ENCODE data around the gene ADAMTS17. TPM values are rescaled to one million over a fixed set of nuclear protein-coding genes. Genes with fewer than 3 reads are reported as not detected.
"Not testable (repeated sequence)": the region's sequence is repeated elsewhere in the genome, so short reads cannot be mapped to it uniquely, and the experiment has no call there.

The ADAMTS17 gene
- total RNA-seq, 1 donor from 2014 or later, result 1.5 TPM

GRCh38 chr15:100341239-100341749 is 481 bp downstream of the ADAMTS17 start:
- Mint-ChIP-seq H3K36me3 (no peaks in the 10 kb centered on the region), H3K4me1 (peaks cover 13% of the 10 kb centered on the region), H3K9me3 (no peaks in the 10 kb centered on the region), H3K4me3 (peak overlapping the region; percentile 74), H3K27ac (no peak overlapping the region), H3K27me3 (ENCODE audit: insufficient read depth, low read depth) (peaks cover 35% of the 10 kb centered on the region)
- Histone ChIP-seq H2AFZ (replicated peaks) (peak overlapping the region; percentile 88), H3K36me3 (no peaks in the 10 kb centered on the region), H3K9me3 (ENCODE audit: low read depth) (no peaks in the 10 kb centered on the region), H3K4me2 (peak overlapping the region; percentile 94), H3K79me2 (ENCODE audit: low read depth) (no peaks in the 10 kb centered on the region), H3K27ac (no peak overlapping the region), H3K27me3 (peaks cover 64% of the 10 kb centered on the region), H3K4me3 (peak overlapping the region; percentile 72), H3K9ac (no peak overlapping the region), H3K4me1 (no peaks in the 10 kb centered on the region), H3F3A (ENCODE audit: low read depth) (peaks cover 7% of the 10 kb centered on the region), H4K20me1 (ENCODE audit: low read depth) (peaks cover 12% of the 10 kb centered on the region)
- DNase-seq (ENCODE audit: low spot score), result no peak
- TF ChIP-seq CTCF (IDR thresholded peaks at IDR 0.05), result no peak
- TF ChIP-seq EZH2 (IDR thresholded peaks at IDR 0.05), result no peak
- TF ChIP-seq EZH2phosphoT487 (IDR thresholded peaks at IDR 0.05), result no peak

- peaks cover 12% of the 10 kb centered on the region for H4K20me1 ChIP-seq (ENCODE audit: low read depth)
- Mint-ChIP-seq H3K36me3 (no peaks in the 10 kb centered on the region), H3K4me1 (peaks cover 13% of the 10 kb centered on the region), H3K9me3 (no peaks in the 10 kb centered on the region), H3K27ac (no peak overlapping the region), H3K4me3 (peak overlapping the region; percentile 81), H3K27me3 (ENCODE audit: insufficient read depth, low read depth) (peaks cover 34% of the 10 kb centered on the region)
- peaks cover 7% of the 10 kb centered on the region for H3F3A ChIP-seq (ENCODE audit: low read depth)
- H3K27ac ChIP-seq, result no peak overlapping the region
- DNase-seq (ENCODE audit: low spot score), result peak; percentile 52
- peaks cover 64% of the 10 kb centered on the region for H3K27me3 ChIP-seq
- no peak overlapping the region for H3K9ac ChIP-seq
- H3K4me1 ChIP-seq, result no peaks in the 10 kb centered on the region
- H3K36me3 ChIP-seq, result no peaks in the 10 kb centered on the region
- H3K79me2 ChIP-seq (ENCODE audit: low read depth), result no peaks in the 10 kb centered on the region
- H3K9me3 ChIP-seq (ENCODE audit: low read depth), result no peaks in the 10 kb centered on the region
- no peak overlapping the region for H2AFZ ChIP-seq (replicated peaks)
- peak overlapping the region; percentile 72 for H3K4me3 ChIP-seq
- TF ChIP-seq CTCF (IDR thresholded peaks at IDR 0.05) (no peak), EZH2 (IDR thresholded peaks at IDR 0.05) (peak; percentile 81), EZH2phosphoT487 (IDR thresholded peaks at IDR 0.05) (peak; percentile 80)
- peak overlapping the region; percentile 94 for H3K4me2 ChIP-seq
Measured at GRCh38 chr15:100340721-100341238, 995 bp downstream of the ADAMTS17 start.

GRCh38 chr15:100339999-100340398 is 1.8 kb downstream of the ADAMTS17 start:
- H3K4me1 ChIP-seq, result no peaks in the 10 kb centered on the region
- no peak for TF ChIP-seq EZH2 (IDR thresholded peaks at IDR 0.05)
- TF ChIP-seq EZH2phosphoT487 (IDR thresholded peaks at IDR 0.05), result no peak
- TF ChIP-seq CTCF (IDR thresholded peaks at IDR 0.05), result no peak
- Mint-ChIP-seq H3K27me3 (ENCODE audit: insufficient read depth, low read depth) (peaks cover 30% of the 10 kb centered on the region), H3K4me1 (peaks cover 13% of the 10 kb centered on the region), H3K36me3 (no peaks in the 10 kb centered on the region), H3K9me3 (no peaks in the 10 kb centered on the region), H3K4me3 (peak overlapping the region; percentile 81), H3K27ac (no peak overlapping the region)
- H3K27me3 ChIP-seq, result peaks cover 59% of the 10 kb centered on the region
- peaks cover 7% of the 10 kb centered on the region for H3F3A ChIP-seq (ENCODE audit: low read depth)
- no peak overlapping the region for H3K4me3 ChIP-seq
- no peak overlapping the region for H3K9ac ChIP-seq
- no peak overlapping the region for H3K27ac ChIP-seq
- H3K9me3 ChIP-seq (ENCODE audit: low read depth), result no peaks in the 10 kb centered on the region
- H3K36me3 ChIP-seq, result no peaks in the 10 kb centered on the region
- H2AFZ ChIP-seq (replicated peaks), result no peak overlapping the region
- peaks cover 12% of the 10 kb centered on the region for H4K20me1 ChIP-seq (ENCODE audit: low read depth)
- DNase-seq (ENCODE audit: low spot score), result no peak
- no peak overlapping the region for H3K4me2 ChIP-seq
- no peaks in the 10 kb centered on the region for H3K79me2 ChIP-seq (ENCODE audit: low read depth)

- DNase-seq (ENCODE audit: low spot score), result not testable (repeated sequence)
Measured at GRCh38 chr15:100339451-100339850, 2.3 kb downstream of the ADAMTS17 start.

More at GRCh38 chr15:100339451-100339850, 2.3 kb downstream of the ADAMTS17 start:
- peaks cover 28% of the 10 kb centered on the region for H3K27me3 Mint-ChIP-seq (ENCODE audit: insufficient read depth, low read depth)
- peaks cover 12% of the 10 kb centered on the region for H4K20me1 ChIP-seq (ENCODE audit: low read depth)
- not testable (repeated sequence) for H3K27ac Mint-ChIP-seq; H2AFZ ChIP-seq (replicated peaks); H3F3A ChIP-seq (ENCODE audit: low read depth); H3K9me3 Mint-ChIP-seq; H3K9me3 ChIP-seq (ENCODE audit: low read depth); H3K4me1 ChIP-seq; H3K36me3 ChIP-seq; H3K4me3 ChIP-seq; H3K36me3 Mint-ChIP-seq; H3K79me2 ChIP-seq (ENCODE audit: low read depth); H3K27ac ChIP-seq; H3K4me2 ChIP-seq; H3K9ac ChIP-seq
- H3K27me3 ChIP-seq, result peaks cover 53% of the 10 kb centered on the region
- H3K4me1 Mint-ChIP-seq, result peaks cover 13% of the 10 kb centered on the region
- H3K4me3 Mint-ChIP-seq, result peak overlapping the region; percentile 81

Data from neural progenitor cell (in vitro differentiated cells).